CD4-positive, alpha-beta T cell (primary cell): ENCODE data around the gene SELP. TPM values are rescaled to one million over a fixed set of nuclear protein-coding genes. Genes with fewer than 3 reads are reported as not detected.
"Not testable (repeated sequence)": the region's sequence is repeated elsewhere in the genome, so short reads cannot be mapped to it uniquely, and the experiment has no call there.

ENCODE experiments used
- ATAC-seq: fragments of 200-7000 bp; cut with Tn5 transposase; one replicate; pipeline ENCODE4 v1.10.0; 2022; ENCODE audit warnings: mild to moderate bottlenecking; ENCODE audit not compliant: poor library complexity
- CTCF ChIA-PET: fragments of 350-600 bp; sonication (Branson Sonifier 250); formaldehyde crosslinking; loops from one replicate; lab custom pipeline; 2021; ENCODE audit warnings: antibody characterized with exemption, inconsistent platforms; lab: Charles Lee
- POLR2A ChIA-PET: fragments of 350-600 bp; sonication (Branson Sonifier 250); formaldehyde crosslinking; loops from one replicate; lab custom pipeline; 2021; ENCODE audit warnings: antibody characterized with exemption, inconsistent platforms; lab: Charles Lee
- DNase-seq, 14 experiments: peaks; one replicate each; pipeline ENCODE4 v3.0.0-alpha.2; 2013 to 2020; ENCODE audit warnings: mixed read lengths in 2 of 14
- H3K27ac ChIP-seq, 2 donors: one replicate each; pipeline versions ENCODE4 v1.5.1 to v1.7.0; 2013; ENCODE audit warnings: low read length in 2 of 2, low read depth in 1 of 2, mild to moderate bottlenecking in 1 of 2
- H3K27me3 ChIP-seq, 2 experiments: 1 replicate in 1 of 2; 2 replicates in 1 of 2; pipeline versions ENCODE4 v1.6.1 to v1.7.0; 2013; ENCODE audit warnings: low read length in 2 of 2, control low read depth in 1 of 2, mild to moderate bottlenecking in 1 of 2, moderate library complexity in 1 of 2; ENCODE audit not compliant: insufficient read depth in 2 of 2, control insufficient read depth in 1 of 2
- H3K36me3 ChIP-seq: one replicate; pipeline ENCODE4 v1.6.1; 2013; ENCODE audit warnings: low read length, control low read depth; ENCODE audit not compliant: insufficient read depth
- H3K4me1 ChIP-seq: one replicate; pipeline ENCODE4 v1.6.1; 2013; ENCODE audit warnings: low read length, control low read depth; ENCODE audit not compliant: insufficient read depth
- H3K4me3 ChIP-seq: one replicate; pipeline ENCODE4 v1.5.1; 2013; ENCODE audit warnings: mild to moderate bottlenecking, low read length, moderate library complexity
- H3K9me3 ChIP-seq, 2 experiments: 1 replicate in 1 of 2; 2 replicates in 1 of 2; pipeline versions ENCODE4 v1.6.1 to v1.7.0; 2013; ENCODE audit warnings: low read length in 2 of 2, mild to moderate bottlenecking in 2 of 2, control low read depth in 1 of 2, moderate library complexity in 1 of 2; ENCODE audit not compliant: control insufficient read depth in 1 of 2, insufficient read depth in 1 of 2
- H3K27ac Mint-ChIP-seq: one replicate; pipeline ENCODE4 v1.8.0; 2020; ENCODE audit warnings: mixed read lengths
- H3K27me3 Mint-ChIP-seq: one replicate; pipeline ENCODE4 v1.8.0; 2021; ENCODE audit warnings: mixed read lengths
- H3K36me3 Mint-ChIP-seq: one replicate; pipeline ENCODE4 v1.8.0; 2021; ENCODE audit warnings: low read depth, mixed read lengths
- H3K4me1 Mint-ChIP-seq: one replicate; pipeline ENCODE4 v1.8.0; 2021; ENCODE audit warnings: low read depth, mixed read lengths
- H3K4me3 Mint-ChIP-seq: one replicate; pipeline ENCODE4 v1.8.0; 2020; ENCODE audit warnings: mild to moderate bottlenecking, mixed read lengths
- H3K9me3 Mint-ChIP-seq: one replicate; pipeline ENCODE4 v1.8.0; 2020; ENCODE audit warnings: mixed read lengths
- CTCF ChIP-seq: fragments of 200-600 bp; IDR thresholded peaks from one replicate; pipeline ENCODE4 v1.8.0; 2022; ENCODE audit warnings: antibody characterized with exemption, mild to moderate bottlenecking
- intact Hi-C, 2 experiments: fragments of 100-400 bp; cut with DNase I in 1 of 2; cut with micrococcal nuclease in 1 of 2; formaldehyde crosslinking; loops; one replicate each; pipeline versions ENCODE4 v1.15.1 to v1.9.0; 2023 to 2025; cut with DNase I, micrococcal nuclease
- total RNA-seq, 174 experiments: library from RNA in 2 of 174; stranded (reverse) in 2 of 174; gene quantifications; one replicate each; pipeline ENCODE4 v1.2.3 and lab custom pipeline; 2021 to 2026

SELP gene
- total RNA-seq, 2 experiments from 2014 or later, result 1.3 to 1.4 TPM

- Mint-ChIP-seq H3K27ac (peak overlapping the region; percentile 82), H3K9me3 (peaks cover 3% of the 10 kb centered on the region), H3K4me3 (peak overlapping the region; percentile 50), H3K27me3 (no peaks in the 10 kb centered on the region), H3K36me3 (peaks cover 10% of the 10 kb centered on the region), H3K4me1 (peaks cover 67% of the 10 kb centered on the region)
- Histone ChIP-seq H3K4me3 (no peak overlapping the region), H3K27me3 (no peaks in the 10 kb centered on the region), H3K9me3 (no peaks in the 10 kb centered on the region), H3K27ac (no peak overlapping the region), H3K4me1 (peaks cover 25% of the 10 kb centered on the region), H3K36me3 (no peaks in the 10 kb centered on the region)
- DNase-seq (peak in 1 of 14 experiments; percentile 20), ATAC-seq (no peak)
- CTCF ChIA-PET, result interaction anchor here (0.7 to 1.5 kb wide), 3 partner anchors 10 to 69 kb away, joined by 3 to 6 read pairs (median 5); no protein-coding TSS in a partner anchor
- intact Hi-C loops, result no loop called here
- POLR2A ChIA-PET, result interaction anchor here (0.8 to 1.7 kb wide), 4 partner anchors 19 to 42 kb away, joined by 3 to 11 read pairs (median 4); no protein-coding TSS in a partner anchor
- no peak for TF ChIP-seq CTCF
These were observed 40.9 kb upstream of the SELP start for GRCh38 chr1:169670836-169671235.

GRCh38 chr1:169670244-169670643, 40.3 kb upstream of the SELP start:
- H3K27me3 Mint-ChIP-seq, H3K4me3 ChIP-seq, H3K27me3 ChIP-seq, H3K9me3 ChIP-seq, H3K27ac ChIP-seq, H3K36me3 ChIP-seq, H3K4me3 Mint-ChIP-seq, DNase-seq, H3K36me3 Mint-ChIP-seq, H3K9me3 Mint-ChIP-seq, intact Hi-C loops, ATAC-seq: not testable (repeated sequence)
- H3K27ac Mint-ChIP-seq, result peak overlapping the region; percentile 82
- H3K4me1 Mint-ChIP-seq, result peaks cover 62% of the 10 kb centered on the region
- CTCF ChIA-PET, result interaction anchor here (0.7 to 1.5 kb wide), 2 partner anchors 10 to 68 kb away, joined by 5 to 6 read pairs; no protein-coding TSS in a partner anchor
- POLR2A ChIA-PET, result interaction anchor here (1.5 to 1.7 kb wide), 3 partner anchors 20 to 26 kb away, joined by 4 to 11 read pairs (median 5); no protein-coding TSS in a partner anchor
- H3K4me1 ChIP-seq, result peaks cover 24% of the 10 kb centered on the region

- ATAC-seq (peak; percentile 17), DNase-seq (peak in 3 of 14 experiments; percentile 18 to 49 (median 33))
- intact Hi-C loops, POLR2A ChIA-PET, H3K36me3 ChIP-seq, H3K27me3 ChIP-seq, H3K27me3 Mint-ChIP-seq, H3K27ac ChIP-seq, H3K9me3 Mint-ChIP-seq, H3K4me3 ChIP-seq, H3K9me3 ChIP-seq, CTCF ChIA-PET: not testable (repeated sequence)
- Mint-ChIP-seq H3K27ac (peak overlapping the region; percentile 82), H3K4me3 (peak overlapping the region; percentile 16), H3K36me3 (peaks cover 14% of the 10 kb centered on the region), H3K4me1 (peaks cover 73% of the 10 kb centered on the region)
- peaks cover 24% of the 10 kb centered on the region for H3K4me1 ChIP-seq
These were observed 38.0 kb upstream of the SELP start for GRCh38 chr1:169667699-169668596.

GRCh38 chr1:169667227-169667639, 37.3 kb upstream of the SELP start:
- intact Hi-C loops, POLR2A ChIA-PET, H3K36me3 ChIP-seq, H3K27me3 Mint-ChIP-seq, CTCF ChIA-PET, H3K9me3 ChIP-seq, H3K9me3 Mint-ChIP-seq, H3K27me3 ChIP-seq, H3K4me3 ChIP-seq: not testable (repeated sequence)
- peak overlapping the region; percentile 16 for H3K4me3 Mint-ChIP-seq
- Histone ChIP-seq H3K4me1 (peaks cover 27% of the 10 kb centered on the region), H3K27ac (peak overlapping the region in 1 of 2 donors; percentile 38)
- H3K4me1 Mint-ChIP-seq, result peaks cover 74% of the 10 kb centered on the region
- peak; percentile 49 for ATAC-seq
- peak overlapping the region; percentile 82 for H3K27ac Mint-ChIP-seq
- peak in 1 of 14 experiments; percentile 63 for DNase-seq
- H3K36me3 Mint-ChIP-seq, result peaks cover 19% of the 10 kb centered on the region

- ATAC-seq, H3K27me3 ChIP-seq, H3K27me3 Mint-ChIP-seq, DNase-seq, intact Hi-C loops, H3K36me3 ChIP-seq, H3K9me3 ChIP-seq, CTCF ChIA-PET, H3K27ac ChIP-seq: not testable (repeated sequence)
- peaks cover 72% of the 10 kb centered on the region for H3K4me1 Mint-ChIP-seq
- POLR2A ChIA-PET, result interaction anchor here (6.5 kb wide), 1 partner anchor 30 kb away, joined by 29 read pairs; no protein-coding TSS in a partner anchor
- Histone ChIP-seq H3K4me3 (peak overlapping the region; percentile 28), H3K4me1 (peaks cover 14% of the 10 kb centered on the region)
- peaks cover 56% of the 10 kb centered on the region for H3K36me3 Mint-ChIP-seq
- H3K4me3 Mint-ChIP-seq, result peak overlapping the region; percentile 79
- H3K9me3 Mint-ChIP-seq, result peaks cover 11% of the 10 kb centered on the region
- H3K27ac Mint-ChIP-seq, result peak overlapping the region; percentile 70
These were observed 32.8 kb upstream of the SELP start for GRCh38 chr1:169662680-169663079.

- H3K9me3 Mint-ChIP-seq, result peaks cover 15% of the 10 kb centered on the region
- not testable (repeated sequence) for H3K27me3 Mint-ChIP-seq
- POLR2A ChIA-PET, result interaction anchor here (6.5 kb wide), 1 partner anchor 32 kb away, joined by 29 read pairs; no protein-coding TSS in a partner anchor
These were observed 31.1 kb upstream of the SELP start for GRCh38 chr1:169661066-169661465.

More at GRCh38 chr1:169661066-169661465, 31.1 kb upstream of the SELP start:
- intact Hi-C loops, H3K4me3 ChIP-seq, DNase-seq, H3K4me3 Mint-ChIP-seq, H3K27me3 ChIP-seq, H3K36me3 ChIP-seq, ATAC-seq, CTCF ChIA-PET, H3K27ac ChIP-seq: not testable (repeated sequence)
- peak overlapping the region; percentile 52 for H3K27ac Mint-ChIP-seq
- peaks cover 0 to 17% of the 10 kb centered on the region in 2 experiments for H3K9me3 ChIP-seq
- peaks cover 14% of the 10 kb centered on the region for H3K4me1 ChIP-seq
- peaks cover 53% of the 10 kb centered on the region for H3K36me3 Mint-ChIP-seq
- peaks cover 71% of the 10 kb centered on the region for H3K4me1 Mint-ChIP-seq
